ENCODE data around the gene KCNMA1. TPM values are rescaled to one million over a fixed set of nuclear protein-coding genes. Genes with fewer than 3 reads are reported as not detected.
"Not testable (repeated sequence)": the region's sequence is repeated elsewhere in the genome, so short reads cannot be mapped to it uniquely, and the experiment has no call there.

Gene KCNMA1
- 100 to 1,000 TPM in 2 of 4 donors, 10 to 100 TPM in 2; 68.4 to 170 (median 119) TPM for total RNA-seq

DNA sequence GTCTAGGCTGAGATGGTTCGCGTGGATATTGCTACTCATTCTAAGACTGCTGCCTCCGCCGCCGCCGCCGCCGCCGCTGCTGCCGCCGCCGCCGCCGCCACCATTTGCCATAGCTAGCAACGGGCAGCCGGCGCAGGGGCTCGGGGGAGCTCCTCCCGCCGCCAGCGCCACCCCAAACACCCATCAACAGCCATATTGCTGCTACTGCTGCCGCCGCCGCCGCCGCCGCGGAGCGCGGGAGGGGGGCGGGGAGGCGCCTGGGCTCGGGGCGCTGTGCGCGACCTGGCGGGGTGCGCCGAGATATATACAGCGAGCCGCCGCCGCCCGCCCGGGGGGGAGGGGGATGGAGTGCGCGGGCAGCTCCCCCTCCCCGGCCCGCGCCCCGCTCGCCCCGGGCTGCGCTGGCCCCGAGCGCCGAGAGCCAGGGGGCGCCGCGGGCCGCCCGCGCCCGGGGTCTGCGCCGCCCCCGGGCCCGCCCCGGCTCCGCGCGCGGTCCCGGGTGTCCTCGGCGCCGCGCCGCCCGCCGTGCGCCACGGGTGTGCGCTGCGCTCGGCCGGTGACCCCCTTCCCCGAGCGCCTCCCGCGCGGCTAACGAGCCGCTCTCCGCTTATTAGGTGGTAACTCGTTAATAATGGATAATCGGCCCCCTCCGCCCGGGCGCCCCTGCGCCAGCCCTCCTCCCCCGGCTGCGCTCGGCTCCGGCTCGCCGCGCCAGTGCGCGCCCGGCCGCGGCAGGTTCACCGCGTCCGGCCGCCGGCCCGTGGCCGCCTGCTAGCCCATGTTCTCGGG, at the start of gene KCNMA1:
TSS of gene KCNMA1 (minus strand) at position 277 of the 789 bp plus-strand sequence.
- 0 to 2% methylated on average over 14 to 53 of the region's 121 CpGs for WGBS, 2 donors (ENCODE audit: low coverage in 1 of 2)
- TF ChIP-seq POLR2AphosphoS5 (IDR thresholded peaks at IDR 0.05) (peak in 1 of 3 donors; percentile 19), POLR2A (IDR thresholded peaks at IDR 0.05) (no peak)
- in situ Hi-C loops (cut with MboI; ENCODE audit: low pct_ligation_motif_present in 1 of 4, low pct_unique_long_range_greater_than_20kb in 1 of 4, low sequenced_read_pairs in 3 of 4) (loop anchor here in 1 of 4 donors (25.0 kb wide), 1 partner anchor 225 kb away; no protein-coding TSS in a partner anchor), intact Hi-C loops (cut with DNase I; ENCODE audit: low total_unique reads) (loop anchor here (2.0 to 10.0 kb wide), 2 partner anchors 113 to 463 kb away; no protein-coding TSS in a partner anchor)
- Histone ChIP-seq H3K27ac (peak within 1 kb of the TSS; percentile 74 to 89 (median 80)), H3K4me1 (peaks cover 3 to 12% (median 9%) of the 10 kb centered on the region in 4 donors), H3K9me3 (no peaks in the 10 kb centered on the region), H3K36me3 (no peaks in the 10 kb centered on the region), H3K4me3 (peak within 1 kb of the TSS; percentile 49 to 70 (median 57)), H3K27me3 (peaks cover 65% of the 10 kb centered on the region)
- DNase-seq, result peak; percentile 26

DNA sequence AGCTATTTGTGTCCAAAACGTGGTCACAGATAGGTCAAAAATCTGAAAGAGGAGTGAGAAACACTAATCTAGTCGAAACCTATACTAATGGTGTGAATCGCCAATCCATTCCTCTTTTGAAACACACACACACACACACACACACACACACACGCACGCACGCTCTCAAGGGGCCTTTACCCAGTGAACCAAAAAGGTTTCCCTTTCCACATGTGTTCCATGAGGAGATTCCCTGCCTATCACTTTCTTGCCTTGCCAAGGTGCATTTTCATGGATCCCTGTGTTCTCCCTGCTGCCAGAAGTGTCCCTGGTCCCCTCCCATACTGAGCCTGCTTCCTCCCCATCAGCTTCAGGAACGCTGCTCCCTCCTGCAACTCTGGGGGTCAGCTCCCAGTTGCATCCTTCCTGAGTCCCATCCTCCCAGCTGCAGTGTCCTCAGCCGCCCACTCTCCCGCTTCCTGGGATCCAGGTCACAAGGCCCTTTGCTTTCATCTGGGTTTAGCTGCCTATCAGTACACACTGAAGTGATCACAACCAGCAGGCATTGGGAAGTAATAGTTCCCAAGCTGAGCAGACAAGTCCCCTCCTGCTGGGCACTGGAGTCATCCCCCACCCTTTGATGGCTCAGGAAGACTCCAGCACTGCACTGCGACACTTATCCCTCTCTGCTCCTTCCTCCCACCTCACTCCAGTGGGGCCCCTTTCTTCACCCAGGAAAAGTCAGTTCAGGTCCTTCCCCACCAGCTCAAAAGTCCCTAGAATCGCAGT, 49.2 kb upstream of the KCNMA1 start:
- 87 to 96% methylated on average over 6 to 11 of the region's 11 CpGs for WGBS, 2 donors (ENCODE audit: low coverage in 1 of 2)
- in situ Hi-C loops (cut with MboI; ENCODE audit: low pct_ligation_motif_present in 1 of 4, low pct_unique_long_range_greater_than_20kb in 1 of 4, low sequenced_read_pairs in 3 of 4), result no loop called here
- intact Hi-C loops (cut with DNase I; ENCODE audit: low total_unique reads), result no loop called here
- no peak overlapping the region for H3K27ac ChIP-seq
- H3K4me3 ChIP-seq, result no peak overlapping the region
- H3K9me3 ChIP-seq, result no peaks in the 10 kb centered on the region
- H3K27me3 ChIP-seq, result peaks cover 6% of the 10 kb centered on the region
- H3K36me3 ChIP-seq, result no peaks in the 10 kb centered on the region
- DNase-seq, result no peak
- no peak for TF ChIP-seq POLR2AphosphoS5 (IDR thresholded peaks at IDR 0.05)
- no peak for TF ChIP-seq POLR2A (IDR thresholded peaks at IDR 0.05)
- no peak for TF ChIP-seq EP300 (IDR thresholded peaks at IDR 0.05; ENCODE audit: low read depth)
- TF ChIP-seq, protein P1, sequence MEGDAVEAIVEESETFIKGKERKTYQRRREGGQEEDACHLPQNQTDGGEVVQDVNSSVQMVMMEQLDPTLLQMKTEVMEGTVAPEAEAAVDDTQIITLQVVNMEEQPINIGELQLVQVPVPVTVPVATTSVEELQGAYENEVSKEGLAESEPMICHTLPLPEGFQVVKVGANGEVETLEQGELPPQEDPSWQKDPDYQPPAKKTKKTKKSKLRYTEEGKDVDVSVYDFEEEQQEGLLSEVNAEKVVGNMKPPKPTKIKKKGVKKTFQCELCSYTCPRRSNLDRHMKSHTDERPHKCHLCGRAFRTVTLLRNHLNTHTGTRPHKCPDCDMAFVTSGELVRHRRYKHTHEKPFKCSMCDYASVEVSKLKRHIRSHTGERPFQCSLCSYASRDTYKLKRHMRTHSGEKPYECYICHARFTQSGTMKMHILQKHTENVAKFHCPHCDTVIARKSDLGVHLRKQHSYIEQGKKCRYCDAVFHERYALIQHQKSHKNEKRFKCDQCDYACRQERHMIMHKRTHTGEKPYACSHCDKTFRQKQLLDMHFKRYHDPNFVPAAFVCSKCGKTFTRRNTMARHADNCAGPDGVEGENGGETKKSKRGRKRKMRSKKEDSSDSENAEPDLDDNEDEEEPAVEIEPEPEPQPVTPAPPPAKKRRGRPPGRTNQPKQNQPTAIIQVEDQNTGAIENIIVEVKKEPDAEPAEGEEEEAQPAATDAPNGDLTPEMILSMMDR (IDR thresholded peaks at IDR 0.05), result no peak
- peaks cover 0 to 3% (median 0%) of the 10 kb centered on the region in 4 donors for H3K4me1 ChIP-seq

DNA sequence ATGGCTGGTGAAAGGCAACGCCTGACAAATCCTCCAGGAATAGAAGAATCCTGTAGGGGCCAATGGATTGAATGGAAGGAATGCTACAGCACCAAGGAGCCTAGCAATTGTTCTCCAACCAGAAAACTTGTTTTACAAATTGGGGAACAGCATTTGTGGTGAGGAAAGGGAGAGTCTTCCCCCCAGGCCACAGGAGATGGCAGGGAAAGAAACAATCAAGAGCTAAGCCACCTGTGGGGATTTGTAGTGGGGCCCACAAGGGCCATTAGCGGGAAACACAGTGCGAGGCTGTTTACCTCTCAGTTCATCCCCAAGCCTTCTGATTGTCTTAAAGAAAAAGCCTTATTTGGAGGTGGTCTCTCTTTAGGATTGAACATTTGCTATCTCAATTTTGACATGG, 48.5 kb upstream of the KCNMA1 start:
- TF ChIP-seq POLR2AphosphoS5 (IDR thresholded peaks at IDR 0.05) (no peak), POLR2A (IDR thresholded peaks at IDR 0.05) (no peak)
- TF ChIP-seq, protein P1 (IDR thresholded peaks at IDR 0.05), result no peak
- Histone ChIP-seq H3K9me3 (no peaks in the 10 kb centered on the region), H3K36me3 (no peaks in the 10 kb centered on the region), H3K4me3 (no peak overlapping the region), H3K4me1 (peaks cover 0 to 3% (median 0%) of the 10 kb centered on the region in 4 donors), H3K27ac (no peak overlapping the region), H3K27me3 (peaks cover 6% of the 10 kb centered on the region)
- 80 to 91% methylated on average over 2 to 3 of the region's 3 CpGs for WGBS, 2 donors (ENCODE audit: low coverage in 1 of 2)
- no peak for DNase-seq
- in situ Hi-C loops (cut with MboI; ENCODE audit: low pct_ligation_motif_present in 1 of 4, low pct_unique_long_range_greater_than_20kb in 1 of 4, low sequenced_read_pairs in 3 of 4), result no loop called here
- intact Hi-C loops (cut with DNase I; ENCODE audit: low total_unique reads), result no loop called here

DNA sequence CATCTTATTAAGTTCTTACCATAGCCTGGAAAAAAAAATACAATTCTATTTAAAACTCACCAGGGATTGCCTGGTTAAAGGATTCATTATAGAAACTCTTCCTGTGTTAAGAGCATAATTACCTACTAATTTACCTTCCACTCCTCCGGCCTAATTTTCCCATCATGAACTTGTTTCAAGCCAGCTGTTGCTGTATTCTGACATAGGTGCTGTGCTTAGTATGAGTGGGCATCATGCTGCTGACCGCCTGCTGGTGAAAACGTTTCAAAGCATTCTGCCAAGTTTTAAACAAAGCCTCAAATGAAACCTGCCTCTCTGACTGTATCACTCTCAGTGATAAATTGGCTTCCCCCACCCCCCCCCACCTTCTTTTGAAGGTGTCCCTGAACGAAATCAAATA, 47.8 kb upstream of the KCNMA1 start:
- 65 to 72% methylated on average over 4 of the region's 4 CpGs for WGBS, 2 donors (ENCODE audit: low coverage in 1 of 2)
- Histone ChIP-seq H3K9me3 (no peaks in the 10 kb centered on the region), H3K36me3 (no peaks in the 10 kb centered on the region), H3K27me3 (peaks cover 6% of the 10 kb centered on the region), H3K27ac (no peak overlapping the region), H3K4me3 (no peak overlapping the region), H3K4me1 (peaks cover 0 to 3% (median 0%) of the 10 kb centered on the region in 4 donors)
- TF ChIP-seq POLR2A (IDR thresholded peaks at IDR 0.05) (no peak), EP300 (IDR thresholded peaks at IDR 0.05; ENCODE audit: low read depth) (no peak), POLR2AphosphoS5 (IDR thresholded peaks at IDR 0.05) (no peak)
- TF ChIP-seq, protein P1 (IDR thresholded peaks at IDR 0.05), result no peak
- in situ Hi-C loops (cut with MboI; ENCODE audit: low pct_ligation_motif_present in 1 of 4, low pct_unique_long_range_greater_than_20kb in 1 of 4, low sequenced_read_pairs in 3 of 4) (no loop called here), intact Hi-C loops (cut with DNase I; ENCODE audit: low total_unique reads) (no loop called here)
- no peak for DNase-seq

DNA sequence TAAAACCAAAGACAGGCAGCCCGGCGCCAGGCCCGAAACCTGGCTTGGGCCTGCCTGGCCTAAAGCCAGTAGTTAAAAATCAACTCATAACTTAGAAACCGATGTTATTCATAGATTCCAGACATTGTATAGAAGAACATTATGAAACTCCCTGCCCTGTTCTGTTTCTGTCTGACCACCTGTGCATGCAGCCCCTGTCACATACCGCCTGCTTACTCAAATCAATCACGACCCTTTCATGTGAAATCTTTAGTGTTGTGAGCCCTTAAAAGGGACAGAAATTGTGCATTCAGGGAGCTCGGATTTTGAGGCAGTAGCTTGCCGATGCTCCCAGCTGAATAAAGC, 45.5 kb upstream of the KCNMA1 start:
- H3K27ac ChIP-seq; in situ Hi-C loops (cut with MboI; ENCODE audit: low pct_ligation_motif_present in 1 of 4, low pct_unique_long_range_greater_than_20kb in 1 of 4, low sequenced_read_pairs in 3 of 4); H3K4me1 ChIP-seq; H3K4me3 ChIP-seq; H3K27me3 ChIP-seq; H3K36me3 ChIP-seq; H3K9me3 ChIP-seq; intact Hi-C loops (cut with DNase I; ENCODE audit: low total_unique reads): not testable (repeated sequence)
- WGBS, 2 donors (ENCODE audit: low coverage in 1 of 2), result 45 to 56% methylated on average over 5 to 8 of the region's 8 CpGs
- peak; percentile 47 for DNase-seq
